ENCODE data around the gene OPTN. TPM values are rescaled to one million over a fixed set of nuclear protein-coding genes. Genes with fewer than 3 reads are reported as not detected.

OPTN gene
- total and polyA plus RNA-seq, 7 donors, result 53.5 to 127 (median 63.7) TPM

GRCh38 chr10:13140627-13141190 lies 40.7 kb downstream of the OPTN start:
- no peak overlapping the region for H3K27ac ChIP-seq
- H3K9me3 ChIP-seq, result no peaks in the 10 kb centered on the region
- no peaks in the 10 kb centered on the region for H3K4me1 ChIP-seq
- intact Hi-C loops (cut with DNase I), result no loop called here
- no peak for TF ChIP-seq CTCF (IDR thresholded peaks at IDR 0.05)
- no peak for TF ChIP-seq EP300 (IDR thresholded peaks at IDR 0.05)
- TF ChIP-seq POLR2AphosphoS5 (IDR thresholded peaks at IDR 0.05), result no peak
- no peak for TF ChIP-seq POLR2A (IDR thresholded peaks at IDR 0.05)
- DNase-seq, result no peak
- no peak overlapping the region for H3K4me3 ChIP-seq
- WGBS, 2 donors, result 91 to 94% methylated on average over 4 of the region's 4 CpGs
- peaks cover 21 to 79% (median 35%) of the 10 kb centered on the region in 4 donors for H3K36me3 ChIP-seq
- H3K27me3 ChIP-seq, result no peaks in the 10 kb centered on the region

DNA sequence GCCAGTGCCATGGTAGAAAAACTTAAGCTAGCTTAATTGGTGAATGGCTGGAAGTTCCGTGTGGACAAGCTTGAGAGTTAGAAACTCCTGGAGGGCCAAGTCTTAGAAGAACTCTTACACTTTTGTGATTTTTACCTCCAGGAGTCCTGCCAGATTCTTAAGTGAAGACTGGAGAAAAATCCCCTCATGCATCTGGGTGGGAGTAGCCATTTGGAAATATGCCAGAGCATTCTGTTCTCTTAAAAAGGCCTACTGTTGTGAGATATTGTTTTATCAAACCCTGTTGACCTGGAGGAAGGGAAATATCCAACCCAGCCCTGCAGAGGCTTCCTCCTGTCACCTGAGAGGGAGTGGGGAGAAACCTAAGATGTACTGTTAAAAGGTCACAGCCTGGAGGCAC lies 43.8 kb downstream of the OPTN start:
- Histone ChIP-seq H3K4me3 (no peak overlapping the region), H3K36me3 (peaks cover 9 to 48% (median 17%) of the 10 kb centered on the region in 4 donors), H3K27ac (no peak overlapping the region), H3K4me1 (no peaks in the 10 kb centered on the region), H3K27me3 (no peaks in the 10 kb centered on the region), H3K9me3 (no peaks in the 10 kb centered on the region)
- TF ChIP-seq POLR2A (IDR thresholded peaks at IDR 0.05), result no peak
- no peak for TF ChIP-seq POLR2AphosphoS5 (IDR thresholded peaks at IDR 0.05)
- no peak for TF ChIP-seq EP300 (IDR thresholded peaks at IDR 0.05)
- TF ChIP-seq CTCF (IDR thresholded peaks at IDR 0.05), result no peak
- intact Hi-C loops (cut with DNase I), result no loop called here
- DNase-seq, result no peak
- 98 to 100% methylated on average over 1 of the region's 1 CpG for WGBS, 2 donors

DNA sequence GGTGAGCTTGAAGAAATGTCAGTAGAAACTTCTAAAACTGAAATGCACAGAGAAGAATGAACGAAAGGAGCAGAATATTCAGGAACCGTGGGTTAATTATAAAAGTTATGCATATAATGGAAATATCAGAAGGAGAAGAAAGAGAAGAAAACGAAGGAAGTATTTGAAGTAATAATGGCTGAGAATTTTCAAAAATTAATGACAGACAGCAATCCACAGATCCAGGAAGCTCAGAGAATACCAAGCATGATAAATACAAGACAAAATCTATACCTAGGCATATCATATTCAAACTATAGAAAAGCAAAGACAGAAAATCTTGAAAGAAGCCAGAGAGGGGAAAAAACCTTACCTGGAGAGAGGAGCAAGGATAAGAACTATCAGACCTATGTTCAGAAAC lies 44.9 kb downstream of the OPTN start:
- 79 to 97% methylated on average over 3 of the region's 3 CpGs for WGBS, 2 donors
- Histone ChIP-seq H3K9me3 (peaks cover 0 to 2% (median 0%) of the 10 kb centered on the region in 4 donors), H3K27me3 (no peaks in the 10 kb centered on the region)

GRCh38 chr10:13146379-13146778 lies 46.4 kb downstream of the OPTN start:
- Histone ChIP-seq H3K36me3 (peaks cover 0 to 24% (median 8%) of the 10 kb centered on the region in 4 donors), H3K27me3 (no peaks in the 10 kb centered on the region), H3K4me3 (no peak overlapping the region), H3K27ac (no peak overlapping the region), H3K9me3 (peaks cover 0 to 2% (median 0%) of the 10 kb centered on the region in 4 donors), H3K4me1 (no peaks in the 10 kb centered on the region)
- 77 to 83% methylated on average over 1 of the region's 1 CpG for WGBS, 2 donors
- DNase-seq, result no peak
- intact Hi-C loops (cut with DNase I), result no loop called here
- TF ChIP-seq CTCF (IDR thresholded peaks at IDR 0.05) (no peak), POLR2A (IDR thresholded peaks at IDR 0.05) (no peak), EP300 (IDR thresholded peaks at IDR 0.05) (no peak), POLR2AphosphoS5 (IDR thresholded peaks at IDR 0.05) (no peak)

More for the DNA sequence above, 44.9 kb downstream of the OPTN start:
- H3K36me3 ChIP-seq, result peaks cover 9 to 40% (median 17%) of the 10 kb centered on the region in 4 donors
- H3K4me1 ChIP-seq, result no peaks in the 10 kb centered on the region
- intact Hi-C loops (cut with DNase I), result no loop called here
- no peak for TF ChIP-seq POLR2AphosphoS5 (IDR thresholded peaks at IDR 0.05)
- no peak for TF ChIP-seq EP300 (IDR thresholded peaks at IDR 0.05)
- no peak for TF ChIP-seq CTCF (IDR thresholded peaks at IDR 0.05)
- no peak for TF ChIP-seq POLR2A (IDR thresholded peaks at IDR 0.05)
- no peak for DNase-seq
- no peak overlapping the region for H3K4me3 ChIP-seq
- H3K27ac ChIP-seq, result no peak overlapping the region

GRCh38 chr10:13147161-13147560 lies 47.2 kb downstream of the OPTN start:
- Histone ChIP-seq H3K9me3 (peaks cover 0 to 2% (median 0%) of the 10 kb centered on the region in 4 donors), H3K27me3 (no peaks in the 10 kb centered on the region), H3K36me3 (peaks cover 0 to 18% (median 5%) of the 10 kb centered on the region in 4 donors), H3K4me3 (no peak overlapping the region), H3K27ac (no peak overlapping the region), H3K4me1 (no peaks in the 10 kb centered on the region)
- DNase-seq, result no peak
- TF ChIP-seq EP300 (IDR thresholded peaks at IDR 0.05) (no peak), CTCF (IDR thresholded peaks at IDR 0.05) (no peak), POLR2AphosphoS5 (IDR thresholded peaks at IDR 0.05) (no peak), POLR2A (IDR thresholded peaks at IDR 0.05) (no peak)
- intact Hi-C loops (cut with DNase I), result no loop called here
